HEK293 (cell line): ENCODE results near the gene THAP5.

Experiments used
- CTCF ChIA-PET: fragments of 350-600 bp; formaldehyde crosslinking; extraction: SDS; loops from one replicate; lab custom pipeline; 2021; ENCODE audit warnings: antibody characterized with exemption; lab: Yijun Ruan, JAX
- POLR2A ChIA-PET: fragments of 300-600 bp; formaldehyde crosslinking; extraction: SDS; loops from one replicate; lab custom pipeline; 2020; ENCODE audit warnings: antibody characterized with exemption, inconsistent platforms; lab: Yijun Ruan, JAX
- H3K27ac ChIP-seq: fragments of 200-500 bp; sonication (Bioruptor generic); 2 replicates; pipeline ENCODE4 v1.5.1; 2014; ENCODE audit warnings: low read depth, low read length, control low read depth, inconsistent platforms; ENCODE audit errors: extremely low read depth
- H3K36me3 ChIP-seq, 2 experiments: fragments of 200-500 bp in 1 of 2; sonication (Bioruptor generic) in 1 of 2; 1 replicate in 1 of 2; 2 replicates in 1 of 2; pipeline ENCODE4 v1.5.1; 2014 to 2017; ENCODE audit warnings: inconsistent platforms in 2 of 2, low read length in 2 of 2; ENCODE audit not compliant: control insufficient read depth in 2 of 2, insufficient read depth in 1 of 2
- H3K4me1 ChIP-seq: fragments of 200-500 bp; sonication (Bioruptor generic); 2 replicates; pipeline ENCODE4 v1.5.1; 2014; ENCODE audit warnings: mild to moderate bottlenecking, low read length, inconsistent platforms; ENCODE audit not compliant: control insufficient read depth, insufficient read depth
- H3K4me3 ChIP-seq: 2 replicates; pipeline ENCODE4 v1.5.1; 2011; ENCODE audit warnings: low read depth, mild to moderate bottlenecking, control low read depth, low read length, moderate library complexity
- H3K9me3 ChIP-seq: fragments of 200-500 bp; sonication (Bioruptor generic); 2 replicates; pipeline ENCODE4 v1.5.1; 2014; ENCODE audit warnings: low read depth, low read length, inconsistent platforms; ENCODE audit not compliant: control insufficient read depth, insufficient read depth
- KLF8 ChIP-seq: fragments of 450-650 bp; formaldehyde crosslinking; IDR thresholded peaks from 2 replicates; pipeline ENCODE4 v1.5.1; 2016; ENCODE audit warnings: missing biosample characterization, missing genetic modification characterization
- OVOL3 ChIP-seq: fragments of 450-650 bp; formaldehyde crosslinking; IDR thresholded peaks from 2 replicates; pipeline ENCODE4 v1.5.1; 2016; ENCODE audit warnings: missing biosample characterization, missing genetic modification characterization
- SCRT2 ChIP-seq: fragments of 450-650 bp; formaldehyde crosslinking; IDR thresholded peaks from 2 replicates; pipeline ENCODE4 v1.5.1; 2016; ENCODE audit warnings: missing biosample characterization, missing genetic modification characterization
- SP2 ChIP-seq: fragments of 450-650 bp; formaldehyde crosslinking; IDR thresholded peaks from 2 replicates; pipeline ENCODE4 v1.5.1; 2016; ENCODE audit warnings: missing biosample characterization, missing genetic modification characterization
- WT1 ChIP-seq: fragments of 450-650 bp; formaldehyde crosslinking; IDR thresholded peaks from 2 replicates; pipeline ENCODE4 v1.5.1; 2016; ENCODE audit warnings: missing biosample characterization, missing genetic modification characterization
- ZBTB17 ChIP-seq: fragments of 450-650 bp; formaldehyde crosslinking; IDR thresholded peaks from 2 replicates; pipeline ENCODE4 v1.5.1; 2016; ENCODE audit warnings: missing biosample characterization, missing genetic modification characterization
- ZBTB8A ChIP-seq: fragments of 450-650 bp; formaldehyde crosslinking; IDR thresholded peaks from 2 replicates; pipeline ENCODE4 v1.5.1; 2016; ENCODE audit warnings: missing biosample characterization, missing genetic modification characterization
- ZFP69B ChIP-seq: fragments of 450-650 bp; formaldehyde crosslinking; IDR thresholded peaks from 2 replicates; pipeline ENCODE4 v1.5.1; 2016; ENCODE audit warnings: missing biosample characterization, missing genetic modification characterization
- ZNF155 ChIP-seq: fragments of 450-650 bp; formaldehyde crosslinking; IDR thresholded peaks from 2 replicates; pipeline ENCODE4 v1.5.1; 2016; ENCODE audit warnings: missing biosample characterization, missing genetic modification characterization
- ZNF157 ChIP-seq: fragments of 450-650 bp; formaldehyde crosslinking; IDR thresholded peaks from 2 replicates; pipeline ENCODE4 v1.5.1; 2016; ENCODE audit warnings: missing biosample characterization, missing genetic modification characterization
- ZNF175 ChIP-seq: fragments of 450-650 bp; formaldehyde crosslinking; IDR thresholded peaks from 2 replicates; pipeline ENCODE4 v1.5.1; 2016; ENCODE audit warnings: missing biosample characterization, missing genetic modification characterization
- ZNF266 ChIP-seq: fragments of 450-650 bp; formaldehyde crosslinking; IDR thresholded peaks from 2 replicates; pipeline ENCODE4 v1.5.1; 2016; ENCODE audit warnings: missing biosample characterization, missing genetic modification characterization, low read depth
- ZNF324 ChIP-seq: fragments of 450-650 bp; formaldehyde crosslinking; IDR thresholded peaks from 2 replicates; pipeline ENCODE4 v1.5.1; 2016; ENCODE audit warnings: missing biosample characterization, missing genetic modification characterization
- ZNF423 ChIP-seq: fragments of 450-650 bp; formaldehyde crosslinking; IDR thresholded peaks from 2 replicates; pipeline ENCODE4 v1.5.1; 2016; ENCODE audit warnings: missing biosample characterization, missing genetic modification characterization
- ZNF433 ChIP-seq: fragments of 450-650 bp; formaldehyde crosslinking; IDR thresholded peaks from 2 replicates; pipeline ENCODE4 v1.5.1; 2016; ENCODE audit warnings: missing biosample characterization, missing genetic modification characterization, low read depth
- ZNF473 ChIP-seq: fragments of 450-650 bp; formaldehyde crosslinking; IDR thresholded peaks from 2 replicates; pipeline ENCODE4 v1.5.1; 2017; ENCODE audit warnings: missing biosample characterization, missing genetic modification characterization
- ZNF555 ChIP-seq: fragments of 450-650 bp; formaldehyde crosslinking; conservative IDR thresholded peaks from 2 replicates; pipeline ENCODE4 v1.5.1; 2017; ENCODE audit warnings: missing biosample characterization, mild to moderate bottlenecking, missing genetic modification characterization, inconsistent platforms
- ZNF571 ChIP-seq: fragments of 450-650 bp; formaldehyde crosslinking; IDR thresholded peaks from 2 replicates; pipeline ENCODE4 v1.5.0; 2017; ENCODE audit warnings: missing biosample characterization, missing genetic modification characterization
- ZNF585B ChIP-seq: fragments of 450-650 bp; formaldehyde crosslinking; IDR thresholded peaks from 2 replicates; pipeline ENCODE4 v1.5.1; 2016; ENCODE audit warnings: missing biosample characterization, missing genetic modification characterization
- ZNF600 ChIP-seq: fragments of 450-650 bp; formaldehyde crosslinking; IDR thresholded peaks from 2 replicates; pipeline ENCODE4 v1.5.1; 2016; ENCODE audit warnings: missing biosample characterization, missing genetic modification characterization
- ZNF626 ChIP-seq: fragments of 450-650 bp; sonication (Bioruptor Pico); formaldehyde crosslinking; IDR thresholded peaks from 2 replicates; pipeline ENCODE4 v1.5.1; 2018; ENCODE audit warnings: missing biosample characterization, missing genetic modification characterization, inconsistent platforms
- ZNF629 ChIP-seq: fragments of 450-650 bp; formaldehyde crosslinking; IDR thresholded peaks from 2 replicates; pipeline ENCODE4 v1.5.1; 2017; ENCODE audit warnings: missing biosample characterization, missing genetic modification characterization
- ZNF654 ChIP-seq: fragments of 450-650 bp; formaldehyde crosslinking; IDR thresholded peaks from 2 replicates; pipeline ENCODE4 v1.5.1; 2016; ENCODE audit warnings: low read depth, missing biosample characterization, missing genetic modification characterization
- ZNF677 ChIP-seq: fragments of 450-650 bp; IDR thresholded peaks from 2 replicates; pipeline ENCODE4 v1.5.0; 2018; ENCODE audit warnings: missing biosample characterization, mild to moderate bottlenecking, missing genetic modification characterization, moderate library complexity
- ZNF704 ChIP-seq: fragments of 450-650 bp; formaldehyde crosslinking; IDR thresholded peaks from 2 replicates; pipeline ENCODE4 v1.5.1; 2016; ENCODE audit warnings: missing biosample characterization, missing genetic modification characterization
- ZNF707 ChIP-seq: fragments of 450-650 bp; formaldehyde crosslinking; IDR thresholded peaks from 2 replicates; pipeline ENCODE4 v1.5.1; 2016; ENCODE audit warnings: missing biosample characterization, missing genetic modification characterization
- ZNF843 ChIP-seq: fragments of 450-650 bp; formaldehyde crosslinking; IDR thresholded peaks from 2 replicates; pipeline ENCODE4 v1.5.1; 2016; ENCODE audit warnings: missing biosample characterization, missing genetic modification characterization
- ZXDB ChIP-seq: fragments of 450-650 bp; formaldehyde crosslinking; IDR thresholded peaks from 2 replicates; pipeline ENCODE4 v1.5.1; 2016; ENCODE audit warnings: missing biosample characterization, missing genetic modification characterization
- TF ChIP-seq, protein P1 (sequence below): fragments of 450-650 bp; formaldehyde crosslinking; IDR thresholded peaks from 2 replicates; pipeline ENCODE4 v1.5.1; 2016; ENCODE audit warnings: missing biosample characterization, missing genetic modification characterization
- TF ChIP-seq, protein P2 (sequence below): fragments of 450-650 bp; formaldehyde crosslinking; IDR thresholded peaks from 2 replicates; pipeline ENCODE4 v1.5.1; 2017; ENCODE audit warnings: missing biosample characterization, mild to moderate bottlenecking, missing genetic modification characterization, moderate library complexity
- TF ChIP-seq, protein P3 (sequence below): fragments of 450-650 bp; formaldehyde crosslinking; IDR thresholded peaks from 2 replicates; pipeline ENCODE4 v1.5.1; 2016; ENCODE audit warnings: missing biosample characterization, missing genetic modification characterization
- TF ChIP-seq, protein P4 (sequence below): fragments of 450-650 bp; formaldehyde crosslinking; IDR thresholded peaks from 2 replicates; pipeline ENCODE4 v1.5.1; 2016; ENCODE audit warnings: missing biosample characterization, missing genetic modification characterization

THAP5 gene

GRCh38 chr7:108569381-108570145 lies at the start of gene THAP5, which contains the start of gene DNAJB9:
Gene THAP5, minus strand, starts transcription at chr7:108569706. Its CDS starts 137 bp downstream, at chr7:108569569.
Gene DNAJB9, plus strand, starts transcription at chr7:108569874. Its CDS starts 1,853 bp downstream, at chr7:108571727.
- H3K27ac ChIP-seq, result peak within 1 kb of the TSS; percentile 80
- H3K4me3 ChIP-seq, result peak within 1 kb of the TSS; percentile 87
- peaks cover 5% of the 10 kb centered on the region; the same call in 1 of the 2 replicates for H3K4me1 ChIP-seq
- peaks cover 4 to 23% of the 10 kb centered on the region in 2 experiments; a peak in 2 of 3 replicates for H3K36me3 ChIP-seq
- POLR2A ChIA-PET, result interaction anchor here (1.0 to 2.0 kb wide), 9 partner anchors 8 to 211 kb away, joined by 3 to 42 read pairs (median 4); partner anchors contain the start of gene PNPLA8
- CTCF ChIA-PET, result interaction anchor here (0.6 to 1.0 kb wide), 2 partner anchors 43 to 69 kb away, joined by 4 to 5 read pairs; no protein-coding TSS in a partner anchor
- H3K9me3 ChIP-seq, result no peaks in the 10 kb centered on the region
- TF ChIP-seq ZNF626 (tag by site-specific recombination) (no peak), ZNF629 (peak; percentile 84), ZNF677 (tag by site-specific recombination) (no peak), ZNF585B (tag by site-specific recombination) (no peak), ZBTB17 (tag by site-specific recombination) (peak; percentile 74), ZBTB8A (tag by site-specific recombination) (peak; percentile 94), KLF8 (tag by site-specific recombination) (peak; percentile 27; the same call in 1 of the 2 replicates), ZNF157 (tag by site-specific recombination) (no peak), ZXDB (tag by site-specific recombination) (peak; percentile 98), ZNF473 (no peak), ZNF654 (tag by site-specific recombination) (no peak), ZNF266 (tag by site-specific recombination) (no peak), ZNF324 (tag by site-specific recombination) (peak; percentile 20; the same call in 1 of the 2 replicates), ZFP69B (peak; percentile 62; the same call in 1 of the 2 replicates), ZNF423 (tag by site-specific recombination) (peak; percentile 91), ZNF155 (tag by site-specific recombination) (no peak), SP2 (tag by site-specific recombination) (peak; percentile 98), WT1 (tag by site-specific recombination) (peak; percentile 10; the same call in 1 of the 2 replicates), ZNF555 (tag by site-specific recombination) (no peak), ZNF843 (no peak), ZNF571 (tag by site-specific recombination) (no peak), OVOL3 (tag by site-specific recombination) (no peak; the same call in 1 of the 2 replicates), ZNF707 (tag by site-specific recombination) (no peak), ZNF433 (tag by site-specific recombination) (no peak), ZNF600 (tag by site-specific recombination) (peak; percentile 30), SCRT2 (tag by site-specific recombination) (peak; percentile 100), ZNF175 (tag by site-specific recombination) (no peak), ZNF704 (tag by site-specific recombination) (peak; percentile 70; the same call in 1 of the 2 replicates)
- TF ChIP-seq, protein P1, sequence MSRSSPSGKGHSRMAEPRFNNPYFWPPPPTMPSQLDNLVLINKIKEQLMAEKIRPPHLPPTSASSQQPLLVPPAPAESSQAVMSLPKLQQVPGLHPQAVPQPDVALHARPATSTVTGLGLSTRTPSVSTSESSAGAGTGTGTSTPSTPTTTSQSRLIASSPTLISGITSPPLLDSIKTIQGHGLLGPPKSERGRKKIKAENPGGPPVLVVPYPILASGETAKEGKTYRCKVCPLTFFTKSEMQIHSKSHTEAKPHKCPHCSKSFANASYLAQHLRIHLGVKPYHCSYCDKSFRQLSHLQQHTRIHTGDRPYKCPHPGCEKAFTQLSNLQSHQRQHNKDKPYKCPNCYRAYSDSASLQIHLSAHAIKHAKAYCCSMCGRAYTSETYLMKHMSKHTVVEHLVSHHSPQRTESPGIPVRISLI (tag by site-specific recombination), result no peak; the same call in 1 of the 2 replicates
- TF ChIP-seq, protein P2, sequence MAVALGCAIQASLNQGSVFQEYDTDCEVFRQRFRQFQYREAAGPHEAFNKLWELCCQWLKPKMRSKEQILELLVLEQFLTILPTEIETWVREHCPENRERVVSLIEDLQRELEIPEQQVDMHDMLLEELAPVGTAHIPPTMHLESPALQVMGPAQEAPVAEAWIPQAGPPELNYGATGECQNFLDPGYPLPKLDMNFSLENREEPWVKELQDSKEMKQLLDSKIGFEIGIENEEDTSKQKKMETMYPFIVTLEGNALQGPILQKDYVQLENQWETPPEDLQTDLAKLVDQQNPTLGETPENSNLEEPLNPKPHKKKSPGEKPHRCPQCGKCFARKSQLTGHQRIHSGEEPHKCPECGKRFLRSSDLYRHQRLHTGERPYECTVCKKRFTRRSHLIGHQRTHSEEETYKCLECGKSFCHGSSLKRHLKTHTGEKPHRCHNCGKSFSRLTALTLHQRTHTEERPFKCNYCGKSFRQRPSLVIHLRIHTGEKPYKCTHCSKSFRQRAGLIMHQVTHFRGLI (tag by site-specific recombination), result 0 out of 2 replicates have a peak, but pooled peaks have one; percentile 7
- TF ChIP-seq, protein P3, sequence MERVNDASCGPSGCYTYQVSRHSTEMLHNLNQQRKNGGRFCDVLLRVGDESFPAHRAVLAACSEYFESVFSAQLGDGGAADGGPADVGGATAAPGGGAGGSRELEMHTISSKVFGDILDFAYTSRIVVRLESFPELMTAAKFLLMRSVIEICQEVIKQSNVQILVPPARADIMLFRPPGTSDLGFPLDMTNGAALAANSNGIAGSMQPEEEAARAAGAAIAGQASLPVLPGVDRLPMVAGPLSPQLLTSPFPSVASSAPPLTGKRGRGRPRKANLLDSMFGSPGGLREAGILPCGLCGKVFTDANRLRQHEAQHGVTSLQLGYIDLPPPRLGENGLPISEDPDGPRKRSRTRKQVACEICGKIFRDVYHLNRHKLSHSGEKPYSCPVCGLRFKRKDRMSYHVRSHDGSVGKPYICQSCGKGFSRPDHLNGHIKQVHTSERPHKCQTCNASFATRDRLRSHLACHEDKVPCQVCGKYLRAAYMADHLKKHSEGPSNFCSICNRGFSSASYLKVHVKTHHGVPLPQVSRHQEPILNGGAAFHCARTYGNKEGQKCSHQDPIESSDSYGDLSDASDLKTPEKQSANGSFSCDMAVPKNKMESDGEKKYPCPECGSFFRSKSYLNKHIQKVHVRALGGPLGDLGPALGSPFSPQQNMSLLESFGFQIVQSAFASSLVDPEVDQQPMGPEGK (tag by site-specific recombination), result peak; percentile 84; the same call in 1 of the 2 replicates
- TF ChIP-seq, protein P4, sequence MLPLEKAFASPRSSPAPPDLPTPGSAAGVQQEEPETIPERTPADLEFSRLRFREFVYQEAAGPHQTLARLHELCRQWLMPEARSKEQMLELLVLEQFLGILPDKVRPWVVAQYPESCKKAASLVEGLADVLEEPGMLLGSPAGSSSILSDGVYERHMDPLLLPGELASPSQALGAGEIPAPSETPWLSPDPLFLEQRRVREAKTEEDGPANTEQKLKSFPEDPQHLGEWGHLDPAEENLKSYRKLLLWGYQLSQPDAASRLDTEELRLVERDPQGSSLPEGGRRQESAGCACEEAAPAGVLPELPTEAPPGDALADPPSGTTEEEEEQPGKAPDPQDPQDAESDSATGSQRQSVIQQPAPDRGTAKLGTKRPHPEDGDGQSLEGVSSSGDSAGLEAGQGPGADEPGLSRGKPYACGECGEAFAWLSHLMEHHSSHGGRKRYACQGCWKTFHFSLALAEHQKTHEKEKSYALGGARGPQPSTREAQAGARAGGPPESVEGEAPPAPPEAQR, result no peak
